Gastroesophageal sphincter (tissue), 4 donors: Measurements from ENCODE around the gene CCM2L. TPM values are rescaled to one million over a fixed set of nuclear protein-coding genes. Genes with fewer than 3 reads are reported as not detected.

Experiments
- ATAC-seq: fragments of 150-250 bp; one replicate; pipeline ENCODE4 v1.9.1; 2016; ENCODE audit warnings: mild to moderate bottlenecking, moderate library complexity
- H3K27ac ChIP-seq, 4 donors: fragments of 200-600 bp; sonication (generic) in 3 of 4; 1 replicate in 3 of 4; 2 replicates in 1 of 4; pipeline ENCODE4 v1.5.1; 2016 to 2019
- H3K27me3 ChIP-seq: fragments of 200-600 bp; sonication (generic); one replicate; pipeline ENCODE4 v1.5.1; 2019
- H3K36me3 ChIP-seq, 2 donors: fragments of 200-600 bp; sonication (generic); one replicate each; pipeline ENCODE4 v1.5.1; 2019; ENCODE audit warnings: control low read depth in 1 of 2
- H3K4me1 ChIP-seq, 3 donors: fragments of 200-600 bp; sonication (generic); 1 replicate in 2 of 3; 2 replicates in 1 of 3; pipeline ENCODE4 v1.5.1; 2016 to 2019; ENCODE audit warnings: control low read depth in 2 of 3
- H3K4me3 ChIP-seq, 2 donors: fragments of 200-600 bp; sonication (generic); one replicate each; pipeline ENCODE4 v1.5.1; 2019; ENCODE audit warnings: mild to moderate bottlenecking in 1 of 2, moderate library complexity in 1 of 2
- H3K9me3 ChIP-seq, 3 donors: fragments of 200-600 bp; sonication (generic); one replicate each; pipeline ENCODE4 v1.5.1; 2017 to 2019; ENCODE audit warnings: control low read depth in 2 of 3
- CTCF ChIP-seq, 4 experiments: fragments of 200-600 bp in 2 of 4; fragments of 450-650 bp in 2 of 4; sonication (generic) in 1 of 4; IDR thresholded peaks; one replicate each; pipeline ENCODE4 v1.5.1; 2017 to 2019; ENCODE audit warnings: antibody characterized with exemption in 4 of 4, mild to moderate bottlenecking in 2 of 4, moderate library complexity in 2 of 4
- EP300 ChIP-seq: sonication (generic); formaldehyde crosslinking; IDR thresholded peaks from one replicate; pipeline ENCODE4 v1.6.1; 2017; ENCODE audit warnings: antibody characterized with exemption, mild to moderate bottlenecking
- POLR2A ChIP-seq, 2 donors: fragments of 450-650 bp; IDR thresholded peaks; one replicate each; pipeline ENCODE4 v1.6.1; 2017; ENCODE audit warnings: antibody characterized with exemption in 2 of 2, mild to moderate bottlenecking in 2 of 2, moderate library complexity in 1 of 2
- POLR2AphosphoS5 ChIP-seq: sonication (generic); formaldehyde crosslinking; IDR thresholded peaks from one replicate; pipeline ENCODE4 v1.6.1; 2017; ENCODE audit warnings: antibody characterized with exemption
- WGBS, 2 donors: methylation state at CpG; one replicate each; pipeline ENCODE4 v1.1.5; 2018; ENCODE audit warnings: low coverage in 1 of 2; 5-methylcytosine and 5-hydroxymethylcytosine counted together
- total RNA-seq, 4 donors: library from RNA; depleted of rRNA; stranded (reverse); fragments of >200 nt; gene quantifications; one replicate each; pipeline ENCODE4 v1.1.0, GENCODE V29; 2016

The CCM2L gene
- total RNA-seq, 4 donors from 2014 or later, result 3.0 to 9.3 (median 5.6) TPM

- ATAC-seq, result no peak
- Histone ChIP-seq H3K4me1 (peaks cover 0 to 5% (median 0%) of the 10 kb centered on the region in 3 donors), H3K27me3 (peaks cover 86% of the 10 kb centered on the region), H3K4me3 (peak overlapping the region in 1 of 2 donors; percentile 42), H3K36me3 (no peaks in the 10 kb centered on the region), H3K27ac (peak overlapping the region in 3 of 4 donors; percentile 49 to 68 (median 55)), H3K9me3 (no peaks in the 10 kb centered on the region)
- no peak for TF ChIP-seq POLR2A (IDR thresholded peaks at IDR 0.05)
- WGBS, 2 donors, result 20 to 41% methylated on average over 3 to 8 of the region's 8 CpGs
Observed at GRCh38 chr20:32010666-32011065, 428 bp downstream of the CCM2L start.

GRCh38 chr20:32012159-32012688 is 2.0 kb downstream of the CCM2L start:
- H3K9me3 ChIP-seq, result no peaks in the 10 kb centered on the region
- TF ChIP-seq CTCF (IDR thresholded peaks at IDR 0.05) (no peak), EP300 (no peak), POLR2AphosphoS5 (no peak), POLR2A (IDR thresholded peaks at IDR 0.05) (no peak)
- no peaks in the 10 kb centered on the region for H3K36me3 ChIP-seq
- peak overlapping the region in 1 of 2 donors; percentile 42 for H3K4me3 ChIP-seq
- peaks cover 95% of the 10 kb centered on the region for H3K27me3 ChIP-seq
- peaks cover 0 to 5% (median 0%) of the 10 kb centered on the region in 3 donors for H3K4me1 ChIP-seq
- ATAC-seq, result no peak
- WGBS, 2 donors, result 80 to 86% methylated on average over 2 to 3 of the region's 5 CpGs
- H3K27ac ChIP-seq, result no peak overlapping the region

- H3K27me3 ChIP-seq, result peaks cover 97% of the 10 kb centered on the region
- TF ChIP-seq POLR2AphosphoS5 (no peak), POLR2A (IDR thresholded peaks at IDR 0.05) (no peak), EP300 (no peak), CTCF (IDR thresholded peaks at IDR 0.05) (no peak)
- H3K4me1 ChIP-seq, result peaks cover 0 to 12% (median 1%) of the 10 kb centered on the region in 3 donors
- no peak for ATAC-seq
- H3K36me3 ChIP-seq, result no peaks in the 10 kb centered on the region
- H3K27ac ChIP-seq, result no peak overlapping the region
- 68 to 70% methylated on average over 3 to 7 of the region's 7 CpGs for WGBS, 2 donors
- no peaks in the 10 kb centered on the region for H3K9me3 ChIP-seq
- no peak overlapping the region for H3K4me3 ChIP-seq
Observed at GRCh38 chr20:32013326-32013725, 3.1 kb downstream of the CCM2L start.

- peaks cover 100% of the 10 kb centered on the region for H3K27me3 ChIP-seq
- H3K36me3 ChIP-seq, result no peaks in the 10 kb centered on the region
- whole genome bisulfite sequencing, 2 donors, result 0 to 24% methylated on average over 3 to 5 of the region's 35 CpGs
- H3K4me1 ChIP-seq, result peaks cover 0 to 24% (median 8%) of the 10 kb centered on the region in 3 donors
- no peaks in the 10 kb centered on the region for H3K9me3 ChIP-seq
- no peak overlapping the region for H3K4me3 ChIP-seq
- H3K27ac ChIP-seq, result no peak overlapping the region
- TF ChIP-seq POLR2AphosphoS5, result no peak
- no peak for TF ChIP-seq POLR2A (IDR thresholded peaks at IDR 0.05)
- TF ChIP-seq CTCF (IDR thresholded peaks at IDR 0.05), result no peak
- no peak for TF ChIP-seq EP300
- no peak for ATAC-seq
Observed at GRCh38 chr20:32017711-32018251, 7.5 kb downstream of the CCM2L start.

GRCh38 chr20:32018269-32019155 is 8.3 kb downstream of the CCM2L start:
- Histone ChIP-seq H3K27ac (peak overlapping the region in 1 of 4 donors; percentile 5), H3K9me3 (no peaks in the 10 kb centered on the region), H3K4me1 (peaks cover 0 to 24% (median 8%) of the 10 kb centered on the region in 3 donors), H3K4me3 (peak overlapping the region; percentile 9 to 50), H3K36me3 (no peaks in the 10 kb centered on the region), H3K27me3 (peaks cover 100% of the 10 kb centered on the region)
- ATAC-seq, result peak; percentile 56
- 0 to 8% methylated on average over 4 of the region's 67 CpGs for WGBS, 2 donors
- TF ChIP-seq CTCF (IDR thresholded peaks at IDR 0.05), result no peak
- no peak for TF ChIP-seq POLR2AphosphoS5
- TF ChIP-seq POLR2A (IDR thresholded peaks at IDR 0.05), result no peak
- no peak for TF ChIP-seq EP300
